H1 (cell line): ENCODE measurements around the gene TXNDC2.
"Not testable (repeated sequence)": the region's sequence is repeated elsewhere in the genome, so short reads cannot be mapped to it uniquely, and the experiment has no call there.

Source experiments
- ATF2 ChIP-seq: IDR thresholded peaks from 2 replicates; pipeline ENCODE4 v1.6.1; 2012; ENCODE audit warnings: low read length, inconsistent platforms
- CBX5 ChIP-seq: fragments of 300-800, 300-1000 bp; sonication (generic); IDR thresholded peaks from 2 replicates; pipeline ENCODE4 v1.7.1; 2016; ENCODE audit warnings: antibody characterized with exemption, low read length, low read depth
- CEBPB ChIP-seq: IDR thresholded peaks from 2 replicates; pipeline ENCODE4 v1.6.1; 2012; ENCODE audit warnings: low read depth, low read length
- EZH2 ChIP-seq: fragments of 200-600 bp; sonication (generic); IDR thresholded peaks from 2 replicates; pipeline ENCODE4 v1.7.1; 2012; ENCODE audit warnings: low read depth, mild to moderate bottlenecking, moderate library complexity, low read length, inconsistent platforms; ENCODE audit not compliant: severe bottlenecking
- MAX ChIP-seq: IDR thresholded peaks from 2 replicates; pipeline ENCODE4 v1.6.1; 2012; ENCODE audit warnings: inconsistent platforms
- POLR2AphosphoS5 ChIP-seq: IDR thresholded peaks from 2 replicates; pipeline ENCODE4 v1.6.1; 2011; ENCODE audit warnings: low read depth, low read length
- TF ChIP-seq, protein P1 (sequence below), 3 experiments: IDR thresholded peaks; 1 replicate in 2 of 3; 2 replicates in 1 of 3; pipeline versions ENCODE4 v1.5.1 to v1.6.1; 2011; ENCODE audit warnings: low read length in 3 of 3, mild to moderate bottlenecking in 3 of 3, inconsistent platforms in 2 of 3, low read depth in 1 of 3, moderate library complexity in 1 of 3; ENCODE audit not compliant: insufficient read depth in 1 of 3; ENCODE audit errors: control extremely low read depth in 1 of 3

DNA sequence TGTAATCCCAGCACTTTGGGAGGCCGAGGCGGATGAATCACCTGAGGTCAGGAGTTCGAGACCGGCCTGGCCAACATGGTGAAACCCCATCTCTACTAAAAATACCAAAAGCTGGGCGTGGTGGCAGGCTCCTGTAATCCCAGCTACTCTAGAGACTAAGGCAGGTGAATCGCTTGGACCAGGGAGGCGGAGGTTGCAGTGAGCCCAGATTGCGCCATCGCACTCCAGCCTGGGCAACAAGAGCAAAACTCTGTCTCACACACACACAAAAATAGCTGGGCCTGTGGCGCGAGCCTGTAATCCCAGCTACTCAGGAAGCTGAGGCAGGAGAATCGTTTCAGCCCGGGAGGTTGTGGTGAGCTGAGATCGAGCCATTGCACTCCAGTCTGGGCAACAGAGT, 16.5 kb downstream of the TXNDC2 start:
- TF ChIP-seq EZH2, POLR2AphosphoS5, MAX, CBX5, CEBPB, ATF2: not testable (repeated sequence)
- TF ChIP-seq, protein P1, sequence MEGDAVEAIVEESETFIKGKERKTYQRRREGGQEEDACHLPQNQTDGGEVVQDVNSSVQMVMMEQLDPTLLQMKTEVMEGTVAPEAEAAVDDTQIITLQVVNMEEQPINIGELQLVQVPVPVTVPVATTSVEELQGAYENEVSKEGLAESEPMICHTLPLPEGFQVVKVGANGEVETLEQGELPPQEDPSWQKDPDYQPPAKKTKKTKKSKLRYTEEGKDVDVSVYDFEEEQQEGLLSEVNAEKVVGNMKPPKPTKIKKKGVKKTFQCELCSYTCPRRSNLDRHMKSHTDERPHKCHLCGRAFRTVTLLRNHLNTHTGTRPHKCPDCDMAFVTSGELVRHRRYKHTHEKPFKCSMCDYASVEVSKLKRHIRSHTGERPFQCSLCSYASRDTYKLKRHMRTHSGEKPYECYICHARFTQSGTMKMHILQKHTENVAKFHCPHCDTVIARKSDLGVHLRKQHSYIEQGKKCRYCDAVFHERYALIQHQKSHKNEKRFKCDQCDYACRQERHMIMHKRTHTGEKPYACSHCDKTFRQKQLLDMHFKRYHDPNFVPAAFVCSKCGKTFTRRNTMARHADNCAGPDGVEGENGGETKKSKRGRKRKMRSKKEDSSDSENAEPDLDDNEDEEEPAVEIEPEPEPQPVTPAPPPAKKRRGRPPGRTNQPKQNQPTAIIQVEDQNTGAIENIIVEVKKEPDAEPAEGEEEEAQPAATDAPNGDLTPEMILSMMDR (IDR thresholded peaks at IDR 0.05; ENCODE audit: control extremely low read depth in 1 of 3, insufficient read depth in 1 of 3, low read depth in 1 of 3, low read length in 3 of 3) = not testable (repeated sequence)
